DND-41 (cell line): ENCODE data around the gene KLK3.

Experiments used
- CTCF ChIP-seq: IDR thresholded peaks from 2 replicates; pipeline ENCODE4 v1.5.1; 2012; ENCODE audit warnings: borderline replicate concordance, low read length, moderate library complexity, mild to moderate bottlenecking; ENCODE audit not compliant: poor library complexity, severe bottlenecking; ENCODE audit errors: extremely low read depth
- EZH2 ChIP-seq: IDR thresholded peaks from 3 replicates; pipeline ENCODE4 v1.6.1; 2012; ENCODE audit warnings: borderline replicate concordance, low read depth, mild to moderate bottlenecking, moderate library complexity, low read length, inconsistent platforms; ENCODE audit not compliant: severe bottlenecking

DNA sequence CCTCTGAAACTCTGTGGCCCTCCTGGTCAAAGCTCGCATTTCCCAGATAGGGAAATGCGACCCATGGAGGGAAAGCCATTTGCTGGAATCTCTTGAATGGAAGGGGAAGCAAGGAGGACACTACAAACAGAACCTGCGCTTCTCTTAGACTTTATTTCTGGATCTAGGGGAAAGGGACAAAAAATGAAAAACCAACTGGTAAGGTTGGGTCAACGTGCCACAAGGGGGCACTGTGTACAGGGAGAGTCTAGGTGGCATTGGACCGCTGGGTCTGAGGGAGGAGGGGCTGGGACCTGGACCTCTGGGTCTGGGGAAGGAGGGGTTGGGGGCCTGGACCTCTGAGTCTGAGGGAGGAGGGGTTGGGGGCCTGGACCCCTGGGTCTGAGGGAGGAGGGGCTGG, 51.5 kb downstream of the KLK3 start:
- TF ChIP-seq CTCF (peak; percentile 74), EZH2 (no peak)
